HepG2 (cell line): ENCODE measurements around the gene SBDS.

Experiments
- BRCA1 ChIP-seq: sonication (generic); formaldehyde crosslinking; IDR thresholded peaks from 2 replicates; pipeline ENCODE4 v1.4.0; 2020; ENCODE audit warnings: missing genetic modification reagents
- CREB1 ChIP-seq, 2 experiments: fragments of 450-650 bp in 1 of 2; IDR thresholded peaks; 2 replicates each; pipeline ENCODE4 v1.6.1; 2016 to 2017; ENCODE audit warnings: control low read depth in 1 of 2, mild to moderate bottlenecking in 1 of 2, missing compliant biosample characterization in 1 of 2, missing genetic modification characterization in 1 of 2
- KLF12 ChIP-seq: sonication (generic); formaldehyde crosslinking; IDR thresholded peaks from 2 replicates; pipeline ENCODE4 v1.4.0; 2020; ENCODE audit warnings: missing genetic modification reagents, borderline replicate concordance
- TCF7 ChIP-seq: sonication (generic); IDR thresholded peaks from 2 replicates; pipeline ENCODE4 v1.6.1; 2016; ENCODE audit warnings: antibody characterized with exemption, low read depth
- TRIM22 ChIP-seq: fragments of 450-650 bp; IDR thresholded peaks from 2 replicates; pipeline ENCODE4 v1.6.1; 2017
- YEATS4 ChIP-seq: sonication (generic); formaldehyde crosslinking; IDR thresholded peaks from 2 replicates; pipeline ENCODE4 v1.4.0; 2020; ENCODE audit warnings: missing genetic modification reagents, borderline replicate concordance
- ZFP36 ChIP-seq: fragments of 150-350 bp; IDR thresholded peaks from 2 replicates; pipeline ENCODE4 v1.6.1; 2018; ENCODE audit warnings: borderline replicate concordance, low read length, low read depth; ENCODE audit not compliant: partially characterized antibody
- ZIK1 ChIP-seq: sonication (generic); formaldehyde crosslinking; IDR thresholded peaks from 2 replicates; pipeline ENCODE4 v1.5.0; 2020; ENCODE audit warnings: mild to moderate bottlenecking, low read depth, missing genetic modification reagents, borderline replicate concordance
- ZNF124 ChIP-seq: sonication (generic); formaldehyde crosslinking; IDR thresholded peaks from 2 replicates; pipeline ENCODE4 v1.4.0; 2020; ENCODE audit warnings: missing genetic modification reagents
- ZNF432 ChIP-seq: sonication (generic); formaldehyde crosslinking; IDR thresholded peaks from 2 replicates; pipeline ENCODE4 v1.5.0; 2020; ENCODE audit warnings: missing genetic modification reagents, mild to moderate bottlenecking, borderline replicate concordance
- TF ChIP-seq, protein P1 (sequence below), 2 experiments: IDR thresholded peaks; 2 replicates each; pipeline ENCODE4 v1.6.1; 2011 to 2012; ENCODE audit warnings: low read length in 2 of 2, borderline replicate concordance in 1 of 2, low read depth in 1 of 2, mild to moderate bottlenecking in 1 of 2, moderate library complexity in 1 of 2
- TF ChIP-seq, protein P2 (sequence below): sonication (generic); formaldehyde crosslinking; IDR thresholded peaks from 2 replicates; pipeline ENCODE4 v1.5.0; 2020; ENCODE audit warnings: mild to moderate bottlenecking, missing genetic modification reagents, moderate library complexity
- TF ChIP-seq, protein P3 (sequence below): sonication (generic); formaldehyde crosslinking; IDR thresholded peaks from 2 replicates; pipeline ENCODE4 v1.8.1; 2022; ENCODE audit warnings: low read depth, mild to moderate bottlenecking, missing genetic modification reagents

GRCh38 chr7:66939325-66939724, 56.1 kb downstream of the SBDS start:
- TF ChIP-seq, protein P1, sequence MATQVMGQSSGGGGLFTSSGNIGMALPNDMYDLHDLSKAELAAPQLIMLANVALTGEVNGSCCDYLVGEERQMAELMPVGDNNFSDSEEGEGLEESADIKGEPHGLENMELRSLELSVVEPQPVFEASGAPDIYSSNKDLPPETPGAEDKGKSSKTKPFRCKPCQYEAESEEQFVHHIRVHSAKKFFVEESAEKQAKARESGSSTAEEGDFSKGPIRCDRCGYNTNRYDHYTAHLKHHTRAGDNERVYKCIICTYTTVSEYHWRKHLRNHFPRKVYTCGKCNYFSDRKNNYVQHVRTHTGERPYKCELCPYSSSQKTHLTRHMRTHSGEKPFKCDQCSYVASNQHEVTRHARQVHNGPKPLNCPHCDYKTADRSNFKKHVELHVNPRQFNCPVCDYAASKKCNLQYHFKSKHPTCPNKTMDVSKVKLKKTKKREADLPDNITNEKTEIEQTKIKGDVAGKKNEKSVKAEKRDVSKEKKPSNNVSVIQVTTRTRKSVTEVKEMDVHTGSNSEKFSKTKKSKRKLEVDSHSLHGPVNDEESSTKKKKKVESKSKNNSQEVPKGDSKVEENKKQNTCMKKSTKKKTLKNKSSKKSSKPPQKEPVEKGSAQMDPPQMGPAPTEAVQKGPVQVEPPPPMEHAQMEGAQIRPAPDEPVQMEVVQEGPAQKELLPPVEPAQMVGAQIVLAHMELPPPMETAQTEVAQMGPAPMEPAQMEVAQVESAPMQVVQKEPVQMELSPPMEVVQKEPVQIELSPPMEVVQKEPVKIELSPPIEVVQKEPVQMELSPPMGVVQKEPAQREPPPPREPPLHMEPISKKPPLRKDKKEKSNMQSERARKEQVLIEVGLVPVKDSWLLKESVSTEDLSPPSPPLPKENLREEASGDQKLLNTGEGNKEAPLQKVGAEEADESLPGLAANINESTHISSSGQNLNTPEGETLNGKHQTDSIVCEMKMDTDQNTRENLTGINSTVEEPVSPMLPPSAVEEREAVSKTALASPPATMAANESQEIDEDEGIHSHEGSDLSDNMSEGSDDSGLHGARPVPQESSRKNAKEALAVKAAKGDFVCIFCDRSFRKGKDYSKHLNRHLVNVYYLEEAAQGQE (IDR thresholded peaks at IDR 0.05; ENCODE audit: borderline replicate concordance in 1 of 2, low read depth in 1 of 2, low read length in 2 of 2), result no peak
- no peak for TF ChIP-seq ZFP36
- TF ChIP-seq ZIK1 (CRISPR knock-in tag), result no peak
- TF ChIP-seq CREB1 (IDR thresholded peaks at IDR 0.05), result no peak
- no peak for TF ChIP-seq CREB1 (CRISPR knock-in tag; IDR thresholded peaks at IDR 0.05)
- no peak for TF ChIP-seq ZNF124
- TF ChIP-seq ZNF432 (CRISPR knock-in tag), result no peak
- TF ChIP-seq TRIM22, result no peak
- no peak for TF ChIP-seq KLF12 (CRISPR knock-in tag)
- TF ChIP-seq, protein P2, sequence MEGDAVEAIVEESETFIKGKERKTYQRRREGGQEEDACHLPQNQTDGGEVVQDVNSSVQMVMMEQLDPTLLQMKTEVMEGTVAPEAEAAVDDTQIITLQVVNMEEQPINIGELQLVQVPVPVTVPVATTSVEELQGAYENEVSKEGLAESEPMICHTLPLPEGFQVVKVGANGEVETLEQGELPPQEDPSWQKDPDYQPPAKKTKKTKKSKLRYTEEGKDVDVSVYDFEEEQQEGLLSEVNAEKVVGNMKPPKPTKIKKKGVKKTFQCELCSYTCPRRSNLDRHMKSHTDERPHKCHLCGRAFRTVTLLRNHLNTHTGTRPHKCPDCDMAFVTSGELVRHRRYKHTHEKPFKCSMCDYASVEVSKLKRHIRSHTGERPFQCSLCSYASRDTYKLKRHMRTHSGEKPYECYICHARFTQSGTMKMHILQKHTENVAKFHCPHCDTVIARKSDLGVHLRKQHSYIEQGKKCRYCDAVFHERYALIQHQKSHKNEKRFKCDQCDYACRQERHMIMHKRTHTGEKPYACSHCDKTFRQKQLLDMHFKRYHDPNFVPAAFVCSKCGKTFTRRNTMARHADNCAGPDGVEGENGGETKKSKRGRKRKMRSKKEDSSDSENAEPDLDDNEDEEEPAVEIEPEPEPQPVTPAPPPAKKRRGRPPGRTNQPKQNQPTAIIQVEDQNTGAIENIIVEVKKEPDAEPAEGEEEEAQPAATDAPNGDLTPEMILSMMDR, result no peak
- TF ChIP-seq, protein P3, sequence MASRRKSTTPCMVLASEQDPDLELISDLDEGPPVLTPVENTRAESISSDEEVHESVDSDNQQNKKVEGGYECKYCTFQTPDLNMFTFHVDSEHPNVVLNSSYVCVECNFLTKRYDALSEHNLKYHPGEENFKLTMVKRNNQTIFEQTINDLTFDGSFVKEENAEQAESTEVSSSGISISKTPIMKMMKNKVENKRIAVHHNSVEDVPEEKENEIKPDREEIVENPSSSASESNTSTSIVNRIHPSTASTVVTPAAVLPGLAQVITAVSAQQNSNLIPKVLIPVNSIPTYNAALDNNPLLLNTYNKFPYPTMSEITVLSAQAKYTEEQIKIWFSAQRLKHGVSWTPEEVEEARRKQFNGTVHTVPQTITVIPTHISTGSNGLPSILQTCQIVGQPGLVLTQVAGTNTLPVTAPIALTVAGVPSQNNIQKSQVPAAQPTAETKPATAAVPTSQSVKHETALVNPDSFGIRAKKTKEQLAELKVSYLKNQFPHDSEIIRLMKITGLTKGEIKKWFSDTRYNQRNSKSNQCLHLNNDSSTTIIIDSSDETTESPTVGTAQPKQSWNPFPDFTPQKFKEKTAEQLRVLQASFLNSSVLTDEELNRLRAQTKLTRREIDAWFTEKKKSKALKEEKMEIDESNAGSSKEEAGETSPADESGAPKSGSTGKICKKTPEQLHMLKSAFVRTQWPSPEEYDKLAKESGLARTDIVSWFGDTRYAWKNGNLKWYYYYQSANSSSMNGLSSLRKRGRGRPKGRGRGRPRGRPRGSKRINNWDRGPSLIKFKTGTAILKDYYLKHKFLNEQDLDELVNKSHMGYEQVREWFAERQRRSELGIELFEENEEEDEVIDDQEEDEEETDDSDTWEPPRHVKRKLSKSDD (CRISPR knock-in tag), result no peak
- no peak for TF ChIP-seq TCF7
- no peak for TF ChIP-seq BRCA1 (CRISPR knock-in tag)
- TF ChIP-seq YEATS4 (CRISPR knock-in tag), result no peak
